ENCODE data around the gene COL15A1.
A peak's percentile ranks its signal among the peaks of the same experiment; 100 is the strongest.
"Not testable (repeated sequence)": the region's sequence is repeated elsewhere in the genome, so short reads cannot be mapped to it uniquely, and the experiment has no call there.

The COL15A1 gene

GRCh38 chr9:98943682-98944056 lies at the start of gene COL15A1:
Gene COL15A1 (plus strand): TSS chr9:98943907. CDS start chr9:98944062, 155 bp downstream.
- H3K36me3 Mint-ChIP-seq (ENCODE audit: low read depth): no peaks in the 10 kb centered on the region
- peak within 1 kb of the TSS; percentile 38 for H3K4me3 Mint-ChIP-seq
- no peak within 1 kb of the TSS for H3K27ac Mint-ChIP-seq
- no peak for DNase-seq (ENCODE audit: low spot score)
- H3K27me3 Mint-ChIP-seq (ENCODE audit: low read depth): peaks cover 83% of the 10 kb centered on the region
- H3K4me1 Mint-ChIP-seq (ENCODE audit: low read depth): peaks cover 5% of the 10 kb centered on the region
- H3K9me3 Mint-ChIP-seq: no peaks in the 10 kb centered on the region

GRCh38 chr9:98894171-98894570 lies 49.5 kb upstream of the COL15A1 start:
- Mint-ChIP-seq H3K36me3 (ENCODE audit: low read depth) (no peaks in the 10 kb centered on the region), H3K27me3 (ENCODE audit: low read depth) (peaks cover 17% of the 10 kb centered on the region), H3K4me1 (ENCODE audit: low read depth) (no peaks in the 10 kb centered on the region), H3K27ac (no peak overlapping the region), H3K9me3 (no peaks in the 10 kb centered on the region), H3K4me3 (no peak overlapping the region)
- DNase-seq (ENCODE audit: low spot score): no peak

- H3K27ac Mint-ChIP-seq: no peak overlapping the region
- H3K4me1 Mint-ChIP-seq (ENCODE audit: low read depth): no peaks in the 10 kb centered on the region
- H3K36me3 Mint-ChIP-seq (ENCODE audit: low read depth): no peaks in the 10 kb centered on the region
- peaks cover 17% of the 10 kb centered on the region for H3K27me3 Mint-ChIP-seq (ENCODE audit: low read depth)
- no peak overlapping the region for H3K4me3 Mint-ChIP-seq
- H3K9me3 Mint-ChIP-seq: no peaks in the 10 kb centered on the region
- DNase-seq (ENCODE audit: low spot score): no peak
Observed at GRCh38 chr9:98894761-98895160, 48.9 kb upstream of the COL15A1 start.

- Mint-ChIP-seq H3K9me3 (no peaks in the 10 kb centered on the region), H3K4me1 (ENCODE audit: low read depth) (no peaks in the 10 kb centered on the region), H3K36me3 (ENCODE audit: low read depth) (no peaks in the 10 kb centered on the region), H3K27ac (no peak overlapping the region), H3K4me3 (no peak overlapping the region), H3K27me3 (ENCODE audit: low read depth) (peaks cover 17% of the 10 kb centered on the region)
- DNase-seq (ENCODE audit: low spot score): no peak
Observed at GRCh38 chr9:98896632-98897031, 47.1 kb upstream of the COL15A1 start.

- H3K4me3 Mint-ChIP-seq: no peak overlapping the region
- H3K4me1 Mint-ChIP-seq (ENCODE audit: low read depth): no peaks in the 10 kb centered on the region
- H3K9me3 Mint-ChIP-seq: no peaks in the 10 kb centered on the region
- peaks cover 12% of the 10 kb centered on the region for H3K27me3 Mint-ChIP-seq (ENCODE audit: low read depth)
- DNase-seq (ENCODE audit: low spot score): no peak
- no peak overlapping the region for H3K27ac Mint-ChIP-seq
- no peaks in the 10 kb centered on the region for H3K36me3 Mint-ChIP-seq (ENCODE audit: low read depth)
Observed at GRCh38 chr9:98897745-98898144, 46.0 kb upstream of the COL15A1 start.

GRCh38 chr9:98899408-98900056 lies 44.2 kb upstream of the COL15A1 start:
- Mint-ChIP-seq H3K4me1 (ENCODE audit: low read depth) (no peaks in the 10 kb centered on the region), H3K36me3 (ENCODE audit: low read depth) (no peaks in the 10 kb centered on the region), H3K27ac (no peak overlapping the region), H3K4me3 (no peak overlapping the region), H3K27me3 (ENCODE audit: low read depth) (peaks cover 8% of the 10 kb centered on the region), H3K9me3 (no peaks in the 10 kb centered on the region)
- DNase-seq (ENCODE audit: low spot score): no peak

GRCh38 chr9:98900244-98900643 lies 43.5 kb upstream of the COL15A1 start:
- Mint-ChIP-seq H3K36me3 (ENCODE audit: low read depth) (no peaks in the 10 kb centered on the region), H3K27ac (no peak overlapping the region), H3K4me3 (no peak overlapping the region), H3K27me3 (ENCODE audit: low read depth) (peaks cover 8% of the 10 kb centered on the region), H3K4me1 (ENCODE audit: low read depth) (no peaks in the 10 kb centered on the region), H3K9me3 (no peaks in the 10 kb centered on the region)
- no peak for DNase-seq (ENCODE audit: low spot score)

- peaks cover 8% of the 10 kb centered on the region for H3K27me3 Mint-ChIP-seq (ENCODE audit: low read depth)
- no peak overlapping the region for H3K4me3 Mint-ChIP-seq
- no peak overlapping the region for H3K27ac Mint-ChIP-seq
- no peaks in the 10 kb centered on the region for H3K36me3 Mint-ChIP-seq (ENCODE audit: low read depth)
- H3K9me3 Mint-ChIP-seq: no peaks in the 10 kb centered on the region
- no peak for DNase-seq (ENCODE audit: low spot score)
- H3K4me1 Mint-ChIP-seq (ENCODE audit: low read depth): no peaks in the 10 kb centered on the region
Observed at GRCh38 chr9:98900725-98901124, 43.0 kb upstream of the COL15A1 start.

GRCh38 chr9:98901843-98902242 lies 41.9 kb upstream of the COL15A1 start:
- H3K9me3 Mint-ChIP-seq; DNase-seq (ENCODE audit: low spot score); H3K27me3 Mint-ChIP-seq (ENCODE audit: low read depth); H3K4me3 Mint-ChIP-seq; H3K4me1 Mint-ChIP-seq (ENCODE audit: low read depth); H3K27ac Mint-ChIP-seq; H3K36me3 Mint-ChIP-seq (ENCODE audit: low read depth): not testable (repeated sequence)

GRCh38 chr9:98902516-98902915 lies 41.2 kb upstream of the COL15A1 start:
- DNase-seq (ENCODE audit: low spot score): no peak
- Mint-ChIP-seq H3K4me1 (ENCODE audit: low read depth) (no peaks in the 10 kb centered on the region), H3K27me3 (ENCODE audit: low read depth) (peaks cover 6% of the 10 kb centered on the region), H3K36me3 (ENCODE audit: low read depth) (no peaks in the 10 kb centered on the region), H3K4me3 (no peak overlapping the region), H3K27ac (no peak overlapping the region), H3K9me3 (no peaks in the 10 kb centered on the region)

- H3K36me3 Mint-ChIP-seq (ENCODE audit: low read depth): no peaks in the 10 kb centered on the region
- no peak overlapping the region for H3K4me3 Mint-ChIP-seq
- no peaks in the 10 kb centered on the region for H3K4me1 Mint-ChIP-seq (ENCODE audit: low read depth)
- DNase-seq (ENCODE audit: low spot score): no peak
- no peaks in the 10 kb centered on the region for H3K9me3 Mint-ChIP-seq
- H3K27me3 Mint-ChIP-seq (ENCODE audit: low read depth): peaks cover 4% of the 10 kb centered on the region
- no peak overlapping the region for H3K27ac Mint-ChIP-seq
Observed at GRCh38 chr9:98902925-98903324, 40.8 kb upstream of the COL15A1 start.

GRCh38 chr9:98903961-98904411 lies 39.7 kb upstream of the COL15A1 start:
- DNase-seq (ENCODE audit: low spot score): no peak
- no peak overlapping the region for H3K27ac Mint-ChIP-seq
- H3K27me3 Mint-ChIP-seq (ENCODE audit: low read depth): no peaks in the 10 kb centered on the region
- H3K4me3 Mint-ChIP-seq: no peak overlapping the region
- no peaks in the 10 kb centered on the region for H3K4me1 Mint-ChIP-seq (ENCODE audit: low read depth)
- H3K36me3 Mint-ChIP-seq (ENCODE audit: low read depth): no peaks in the 10 kb centered on the region
- H3K9me3 Mint-ChIP-seq: no peaks in the 10 kb centered on the region

GRCh38 chr9:98905015-98905414 lies 38.7 kb upstream of the COL15A1 start:
- DNase-seq (ENCODE audit: low spot score): no peak
- no peaks in the 10 kb centered on the region for H3K36me3 Mint-ChIP-seq (ENCODE audit: low read depth)
- H3K27ac Mint-ChIP-seq: no peak overlapping the region
- H3K27me3 Mint-ChIP-seq (ENCODE audit: low read depth): no peaks in the 10 kb centered on the region
- no peaks in the 10 kb centered on the region for H3K4me1 Mint-ChIP-seq (ENCODE audit: low read depth)
- H3K9me3 Mint-ChIP-seq: no peaks in the 10 kb centered on the region
- no peak overlapping the region for H3K4me3 Mint-ChIP-seq

- Mint-ChIP-seq H3K9me3 (no peaks in the 10 kb centered on the region), H3K4me1 (ENCODE audit: low read depth) (no peaks in the 10 kb centered on the region), H3K36me3 (ENCODE audit: low read depth) (no peaks in the 10 kb centered on the region), H3K4me3 (no peak overlapping the region), H3K27ac (no peak overlapping the region), H3K27me3 (ENCODE audit: low read depth) (no peaks in the 10 kb centered on the region)
- DNase-seq (ENCODE audit: low spot score): no peak
Observed at GRCh38 chr9:98906273-98907040, 37.2 kb upstream of the COL15A1 start.
